CD14-positive monocyte (primary cell): Measurements from ENCODE around the gene ORAI2. TPM values are rescaled to one million over a fixed set of nuclear protein-coding genes. Genes with fewer than 3 reads are reported as not detected.

Experiments used
- DNase-seq, 3 donors: peaks; one replicate each; pipeline ENCODE4 v3.0.0-alpha.2; 2011 to 2022
- H2AFZ ChIP-seq: 2 replicates; pipeline ENCODE4 v1.6.0; 2012; ENCODE audit warnings: mild to moderate bottlenecking, low read depth, low read length, inconsistent platforms; ENCODE audit not compliant: insufficient read depth, poor library complexity, severe bottlenecking
- H3K27ac ChIP-seq, 2 donors: 1 replicate in 1 of 2; 2 replicates in 1 of 2; pipeline ENCODE4 v1.5.1; 2012 to 2013; ENCODE audit warnings: low read length in 2 of 2, control low read depth in 1 of 2, inconsistent platforms in 1 of 2, low read depth in 1 of 2, mild to moderate bottlenecking in 1 of 2
- H3K27me3 ChIP-seq, 2 donors: one replicate each; pipeline versions ENCODE4 v1.6.0 to v1.6.1; 2011 to 2013; ENCODE audit warnings: low read length in 2 of 2; ENCODE audit not compliant: control insufficient read depth in 2 of 2, insufficient read depth in 2 of 2
- H3K36me3 ChIP-seq, 2 donors: replicated peaks in 1 of 2; 1 replicate in 1 of 2; 2 replicates in 1 of 2; pipeline versions ENCODE4 v1.5.1 to v1.6.1; 2012 to 2013; ENCODE audit warnings: low read length in 2 of 2, control low read depth in 1 of 2, inconsistent platforms in 1 of 2, mild to moderate bottlenecking in 1 of 2; ENCODE audit not compliant: insufficient read depth in 2 of 2, control insufficient read depth in 1 of 2
- H3K4me1 ChIP-seq, 2 donors: 1 replicate in 1 of 2; 2 replicates in 1 of 2; pipeline versions ENCODE4 v1.5.1 to v1.6.1; 2012 to 2013; ENCODE audit warnings: low read length in 2 of 2, control low read depth in 1 of 2, inconsistent platforms in 1 of 2, mild to moderate bottlenecking in 1 of 2, moderate library complexity in 1 of 2; ENCODE audit not compliant: insufficient read depth in 2 of 2, control insufficient read depth in 1 of 2
- H3K4me2 ChIP-seq: replicated peaks from 2 replicates; pipeline ENCODE3; 2012; ENCODE audit warnings: low read length, moderate library complexity, mild to moderate bottlenecking; ENCODE audit not compliant: poor library complexity, severe bottlenecking; ENCODE audit errors: extremely low read depth
- H3K4me3 ChIP-seq, 3 experiments: fragments of 200-600 bp in 1 of 3; sonication (generic) in 1 of 3; replicated peaks in 1 of 3; 1 replicate in 2 of 3; 2 replicates in 1 of 3; pipeline ENCODE4 v1.5.1; 2011 to 2013; ENCODE audit warnings: low read length in 3 of 3, mild to moderate bottlenecking in 3 of 3, control low read depth in 2 of 3, low read depth in 2 of 3, inconsistent platforms in 1 of 3, moderate library complexity in 1 of 3
- H3K79me2 ChIP-seq: 2 replicates; pipeline ENCODE4 v1.6.0; 2012; ENCODE audit warnings: mild to moderate bottlenecking, control low read depth, inconsistent platforms, low read length, moderate library complexity; ENCODE audit not compliant: insufficient read depth
- H3K9ac ChIP-seq: 2 replicates; pipeline ENCODE4 v1.6.0; 2017; ENCODE audit warnings: low read length, mild to moderate bottlenecking; ENCODE audit not compliant: insufficient read depth, poor library complexity, severe bottlenecking
- H3K9me3 ChIP-seq, 2 donors: replicated peaks in 1 of 2; 1 replicate in 1 of 2; 2 replicates in 1 of 2; pipeline versions ENCODE4 v1.5.1 to v1.6.1; 2012 to 2013; ENCODE audit warnings: low read length in 2 of 2, control low read depth in 1 of 2; ENCODE audit not compliant: control insufficient read depth in 1 of 2, insufficient read depth in 1 of 2
- H4K20me1 ChIP-seq: 2 replicates; pipeline ENCODE4 v1.6.0; 2012; ENCODE audit warnings: mild to moderate bottlenecking, low read length, control low read depth, moderate library complexity; ENCODE audit not compliant: insufficient read depth
- H3K27ac Mint-ChIP-seq, 7 donors: one replicate each; pipeline ENCODE4 v1.8.0; 2020; ENCODE audit warnings: mild to moderate bottlenecking in 7 of 7, mixed read lengths in 7 of 7, moderate library complexity in 6 of 7, inconsistent platforms in 2 of 7
- H3K27me3 Mint-ChIP-seq, 3 donors: one replicate each; pipeline ENCODE4 v1.8.0; 2021 to 2022; ENCODE audit warnings: low read depth in 3 of 3, mild to moderate bottlenecking in 3 of 3, mixed read lengths in 3 of 3, moderate library complexity in 3 of 3, inconsistent platforms in 1 of 3
- H3K36me3 Mint-ChIP-seq, 2 donors: one replicate each; pipeline ENCODE4 v1.8.0; 2020; ENCODE audit warnings: mixed read lengths in 2 of 2, inconsistent platforms in 1 of 2, mild to moderate bottlenecking in 1 of 2
- H3K4me1 Mint-ChIP-seq: one replicate; pipeline ENCODE4 v1.8.0; 2020; ENCODE audit warnings: mild to moderate bottlenecking, mixed read lengths
- H3K4me3 Mint-ChIP-seq, 2 donors: one replicate each; pipeline ENCODE4 v1.8.0; 2020; ENCODE audit warnings: mild to moderate bottlenecking in 2 of 2, mixed read lengths in 2 of 2, moderate library complexity in 1 of 2
- H3K9me3 Mint-ChIP-seq, 7 donors: one replicate each; pipeline ENCODE4 v1.8.0; 2020 to 2022; ENCODE audit warnings: mixed read lengths in 7 of 7, mild to moderate bottlenecking in 6 of 7, moderate library complexity in 6 of 7, inconsistent platforms in 2 of 7
- CTCF ChIP-seq: fragments of 200-600 bp; IDR thresholded peaks from one replicate; pipeline ENCODE4 v1.8.0; 2022; ENCODE audit warnings: antibody characterized with exemption, mild to moderate bottlenecking
- WGBS: methylation state at CpG from one replicate; pipeline ENCODE4 v1.1.5; 2013; ENCODE audit warnings: missing lambda C conversion rate; ENCODE audit not compliant: insufficient coverage; 5-methylcytosine and 5-hydroxymethylcytosine counted together
- intact Hi-C, 2 donors: fragments of 100-400 bp; cut with micrococcal nuclease; formaldehyde crosslinking; loops; one replicate each; pipeline versions ENCODE4 v1.15.0 to v1.15.1; 2023
- polyA plus RNA-seq, 3 donors: library from polyadenylated mRNA; depleted of rRNA in 1 of 3; unstranded in 2 of 3; stranded (reverse) in 1 of 3; fragments of 300-500 nt in 2 of 3; fragments of >200 nt in 1 of 3; fragmentation: Illumina TruSeq in 2 of 3; gene quantifications; 1 replicate in 2 of 3; 2 replicates in 1 of 3; pipeline ENCODE4 v1.2.3, GENCODE V29; 2012 to 2021

Gene ORAI2
- polyA plus RNA-seq, 3 donors: 27.5 to 50.0 (median 38.2) TPM

DNA sequence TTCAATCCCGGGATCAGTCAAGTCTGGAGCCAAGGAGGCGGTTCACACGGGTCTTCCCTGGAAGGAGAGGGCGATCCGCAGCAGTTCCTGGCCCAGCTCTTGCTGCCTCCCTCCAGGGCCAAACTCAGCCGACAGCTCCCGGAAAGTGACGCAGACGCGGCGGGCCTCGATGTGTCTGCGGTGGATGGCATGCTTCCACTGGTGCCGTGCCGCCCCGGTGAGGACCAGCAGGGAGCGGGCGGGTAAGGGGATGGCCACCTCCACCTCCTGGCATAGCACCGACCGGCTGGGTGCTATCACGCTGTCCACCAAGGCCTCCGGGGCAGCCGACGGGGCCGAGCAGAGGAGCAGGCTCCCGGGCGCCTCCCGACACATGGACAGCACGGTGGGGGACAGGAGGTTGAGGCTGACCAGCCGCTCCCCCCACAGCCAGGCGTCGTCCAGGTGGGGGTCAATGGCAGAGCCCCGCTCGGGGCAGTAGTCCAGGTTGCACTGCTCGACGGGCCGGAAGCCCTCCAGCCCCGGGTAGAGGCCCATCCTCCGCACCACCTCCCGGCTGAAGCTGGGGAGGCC, 24.1 kb downstream of the ORAI2 start:
- no peaks in the 10 kb centered on the region for H3K27me3 ChIP-seq
- no peaks in the 10 kb centered on the region for H4K20me1 ChIP-seq
- H3K27ac Mint-ChIP-seq: no peak overlapping the region
- peaks cover 33 to 44% of the 10 kb centered on the region in 2 donors for H3K36me3 ChIP-seq
- H3K9me3 ChIP-seq: no peaks in the 10 kb centered on the region
- H3K9ac ChIP-seq: no peak overlapping the region
- no peak overlapping the region for H3K4me2 ChIP-seq
- no peak overlapping the region for H3K27ac ChIP-seq
- WGBS: 95% methylated on average over 27 of the region's 40 CpGs
- intact Hi-C loops: loop anchor here in 1 of 2 donors (10.0 kb wide), 1 partner anchor 173 kb away; the partner anchor contains the start of gene SH2B2
- H3K79me2 ChIP-seq: peaks cover 7% of the 10 kb centered on the region
- no peaks in the 10 kb centered on the region for H3K9me3 Mint-ChIP-seq
- H3K27me3 Mint-ChIP-seq: no peaks in the 10 kb centered on the region
- no peak for TF ChIP-seq CTCF
- peaks cover under 1% of the 10 kb centered on the region for H3K4me1 Mint-ChIP-seq
- H3K4me3 Mint-ChIP-seq: no peak overlapping the region
- H3K4me1 ChIP-seq: no peaks in the 10 kb centered on the region
- H3K4me3 ChIP-seq: no peak overlapping the region
- H2AFZ ChIP-seq: no peak overlapping the region
- DNase-seq: no peak
- H3K36me3 Mint-ChIP-seq: peaks cover 26 to 58% of the 10 kb centered on the region in 2 donors

DNA sequence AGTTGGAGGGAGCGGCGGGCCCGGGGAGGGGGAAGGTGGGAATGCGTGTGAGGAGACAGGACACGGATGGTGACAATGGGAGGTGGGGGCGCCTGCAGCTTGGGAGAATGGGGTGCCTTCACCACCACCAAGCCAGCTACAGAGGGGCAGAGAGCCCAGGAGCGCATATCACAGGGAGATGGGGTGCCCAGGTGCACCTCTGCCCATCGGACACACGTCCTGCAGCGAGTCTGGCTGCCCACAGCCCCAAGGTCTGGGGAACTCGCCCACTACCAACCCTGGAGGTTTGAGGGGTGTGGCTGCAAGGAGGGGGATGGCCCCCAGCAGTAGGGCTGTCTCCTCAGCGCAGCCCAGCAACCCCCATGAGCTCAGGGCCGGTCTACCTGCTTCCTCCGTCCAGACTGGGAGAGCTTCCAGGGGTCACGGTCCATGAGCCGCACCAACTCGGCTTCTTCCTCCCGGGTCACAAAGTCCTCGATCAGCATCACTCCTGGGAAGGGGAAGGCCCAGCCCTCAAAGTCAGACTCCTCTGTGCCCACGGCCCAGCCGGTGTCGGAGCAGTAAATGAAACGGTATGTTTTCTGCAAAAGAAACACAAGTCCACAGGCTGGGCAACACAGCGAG, 26.0 kb downstream of the ORAI2 start:
- H3K36me3 Mint-ChIP-seq: peaks cover 26 to 58% of the 10 kb centered on the region in 2 donors

More for the DNA sequence above, 26.0 kb downstream of the ORAI2 start:
- no peak for TF ChIP-seq CTCF
- over 99% methylated on average over 10 of the region's 24 CpGs for WGBS
- H3K4me1 Mint-ChIP-seq: peaks cover 13% of the 10 kb centered on the region
- H3K4me3 Mint-ChIP-seq: no peak overlapping the region
- H3K4me3 ChIP-seq: no peak overlapping the region
- H2AFZ ChIP-seq: no peak overlapping the region
- intact Hi-C loops: loop anchor here in 1 of 2 donors (10.0 kb wide), 1 partner anchor 175 kb away; the partner anchor contains the start of gene SH2B2
- no peak for DNase-seq
- peaks cover 26% of the 10 kb centered on the region for H3K79me2 ChIP-seq
- H3K27me3 ChIP-seq: no peaks in the 10 kb centered on the region
- H3K4me2 ChIP-seq: no peak overlapping the region
- H3K27me3 Mint-ChIP-seq: no peaks in the 10 kb centered on the region
- H3K36me3 ChIP-seq: peaks cover 33 to 44% of the 10 kb centered on the region in 2 donors
- H3K9ac ChIP-seq: no peak overlapping the region
- H3K4me1 ChIP-seq: peaks cover 9% of the 10 kb centered on the region in 2 donors
- H3K9me3 Mint-ChIP-seq: no peaks in the 10 kb centered on the region
- H3K27ac Mint-ChIP-seq: peak overlapping the region in 1 of 7 donors; percentile 31
- H3K27ac ChIP-seq: no peak overlapping the region
- no peaks in the 10 kb centered on the region for H4K20me1 ChIP-seq
- H3K9me3 ChIP-seq: no peaks in the 10 kb centered on the region
